HG02870 (cell line): ENCODE data around the gene HELZ2.
A peak's percentile ranks its signal among the peaks of the same experiment; 100 is the strongest.

Experiments used
- ATAC-seq: cut with Tn5 transposase; IDR thresholded peaks from one replicate; pipeline ENCODE4 v1.9.1; 2021; ENCODE audit warnings: mild to moderate bottlenecking, moderate library complexity; ENCODE audit not compliant: unreplicated experiment

The HELZ2 gene

GRCh38 chr20:63539441-63540370, 34.3 kb downstream of the HELZ2 start:
- ATAC-seq = no peak

DNA sequence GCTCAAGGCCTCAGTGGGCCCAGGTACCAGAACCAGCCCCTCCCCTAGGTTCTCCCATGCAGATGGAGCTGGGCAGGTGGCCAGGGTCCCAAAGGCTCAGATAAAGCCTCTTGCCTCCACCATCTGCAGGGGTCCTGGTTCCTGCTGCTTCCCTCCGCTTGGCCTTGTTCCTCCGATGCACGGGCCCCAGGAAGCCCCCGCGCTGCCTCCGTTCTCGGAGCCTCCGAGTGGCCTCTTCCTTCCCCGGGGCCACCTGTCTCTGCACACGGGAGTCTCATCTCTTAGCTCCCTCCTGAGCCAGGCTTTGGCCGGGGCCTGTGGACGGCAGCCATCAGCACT, 35.0 kb downstream of the HELZ2 start:
- ATAC-seq = no peak

- no peak for ATAC-seq
Measured at GRCh38 chr20:63538204-63539091, 35.6 kb downstream of the HELZ2 start.

DNA sequence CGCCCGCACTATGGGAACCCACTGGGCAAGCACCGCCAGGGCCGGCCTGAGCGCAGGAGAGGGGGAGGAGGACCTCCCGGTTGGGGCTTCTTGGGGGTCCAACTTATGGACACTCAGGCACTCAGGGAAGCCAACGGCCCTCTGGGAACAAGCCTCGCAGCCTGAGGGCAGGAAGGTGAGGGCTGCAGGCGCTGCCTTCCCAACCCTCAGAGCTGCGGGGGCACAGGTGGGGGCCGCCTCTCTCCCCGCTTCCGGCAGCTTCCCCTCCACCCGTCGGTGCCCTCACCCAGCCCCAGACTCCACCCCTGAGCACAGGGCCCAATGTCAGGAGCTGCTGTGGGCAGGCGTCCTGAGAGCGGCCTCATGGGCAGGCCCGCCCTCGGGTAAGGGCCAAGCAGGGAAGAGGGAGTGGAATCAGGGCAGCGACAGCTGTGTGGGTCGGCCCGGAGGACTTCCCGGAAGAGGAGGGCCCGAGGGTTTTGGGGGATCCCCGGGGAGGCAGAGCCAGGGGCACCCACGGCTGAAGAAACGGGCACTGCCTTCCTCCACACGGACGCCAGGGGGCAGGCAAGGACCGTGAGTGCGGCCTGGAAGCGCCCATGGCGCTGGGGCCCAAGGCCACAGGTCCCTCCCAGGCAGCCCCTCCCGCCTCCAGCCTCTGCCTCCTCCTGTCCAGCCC, 36.4 kb downstream of the HELZ2 start:
- peak; percentile 67 for ATAC-seq

DNA sequence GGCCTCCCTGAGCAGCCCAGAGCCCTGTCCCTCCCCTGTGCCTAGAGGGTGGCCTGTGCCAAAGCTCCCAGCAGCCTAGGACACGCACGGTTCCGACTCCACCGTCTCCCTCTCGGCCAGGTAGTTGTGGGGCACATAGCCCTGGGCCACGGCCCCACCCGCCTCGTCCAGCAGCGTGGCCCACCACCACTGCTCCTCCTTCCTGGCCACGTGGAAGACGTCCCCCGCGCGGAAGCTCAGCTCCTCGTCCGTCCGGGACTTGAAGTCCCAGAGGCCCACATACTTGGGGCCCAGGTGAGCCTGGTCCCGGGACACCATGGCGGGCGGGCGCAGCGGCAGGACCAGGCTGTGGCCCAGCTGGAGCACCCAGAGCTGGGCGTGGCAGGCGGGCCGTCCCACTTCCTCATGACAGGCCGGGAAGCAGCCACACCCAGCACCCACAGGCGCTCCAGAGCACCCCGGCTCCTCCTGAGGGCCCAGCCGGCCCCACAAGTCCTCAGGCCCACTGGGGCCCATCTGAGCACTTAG, 37.0 kb downstream of the HELZ2 start, which contains the start of gene PTK6:
PTK6 (minus strand) TSS at position 380 of the 528 bp plus-strand sequence; CDS start at position 318, 62 bp downstream.
- no peak for ATAC-seq

DNA sequence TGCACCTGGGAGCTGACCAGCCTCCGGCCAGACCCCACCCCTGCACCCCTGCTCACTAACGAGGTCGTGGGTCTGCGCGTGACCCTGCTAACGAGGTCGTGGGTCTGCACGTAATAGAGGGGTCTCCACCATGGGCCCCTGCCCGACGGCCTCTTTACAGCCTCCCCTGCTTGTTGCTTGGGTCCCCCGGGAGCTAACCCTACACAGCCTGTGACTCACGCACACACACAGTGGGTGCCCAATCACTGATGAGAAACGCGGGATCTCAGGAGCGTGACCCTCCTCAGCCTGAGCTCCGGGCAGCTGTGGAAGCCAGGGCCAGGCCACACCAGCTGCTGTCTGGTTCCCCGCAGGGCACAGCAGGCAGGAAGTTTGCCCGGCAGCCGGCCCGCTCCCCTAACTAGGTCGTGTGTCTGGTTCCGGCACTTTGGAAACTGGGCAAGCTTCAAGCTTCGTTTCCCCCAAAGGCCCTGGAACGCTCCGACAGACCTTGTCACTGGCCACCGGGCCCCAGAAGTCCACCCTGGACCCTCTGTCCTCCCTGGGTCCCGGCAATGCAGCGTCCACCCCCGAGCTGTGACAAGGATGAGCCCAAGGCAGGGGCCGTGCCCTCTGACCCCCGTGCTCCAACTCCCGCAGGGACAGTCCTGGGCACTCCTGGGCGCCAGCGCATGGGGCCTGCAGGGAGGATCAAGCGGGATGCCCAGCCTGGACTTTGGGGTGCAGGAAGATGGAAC, 37.6 kb downstream of the HELZ2 start:
- no peak for ATAC-seq

DNA sequence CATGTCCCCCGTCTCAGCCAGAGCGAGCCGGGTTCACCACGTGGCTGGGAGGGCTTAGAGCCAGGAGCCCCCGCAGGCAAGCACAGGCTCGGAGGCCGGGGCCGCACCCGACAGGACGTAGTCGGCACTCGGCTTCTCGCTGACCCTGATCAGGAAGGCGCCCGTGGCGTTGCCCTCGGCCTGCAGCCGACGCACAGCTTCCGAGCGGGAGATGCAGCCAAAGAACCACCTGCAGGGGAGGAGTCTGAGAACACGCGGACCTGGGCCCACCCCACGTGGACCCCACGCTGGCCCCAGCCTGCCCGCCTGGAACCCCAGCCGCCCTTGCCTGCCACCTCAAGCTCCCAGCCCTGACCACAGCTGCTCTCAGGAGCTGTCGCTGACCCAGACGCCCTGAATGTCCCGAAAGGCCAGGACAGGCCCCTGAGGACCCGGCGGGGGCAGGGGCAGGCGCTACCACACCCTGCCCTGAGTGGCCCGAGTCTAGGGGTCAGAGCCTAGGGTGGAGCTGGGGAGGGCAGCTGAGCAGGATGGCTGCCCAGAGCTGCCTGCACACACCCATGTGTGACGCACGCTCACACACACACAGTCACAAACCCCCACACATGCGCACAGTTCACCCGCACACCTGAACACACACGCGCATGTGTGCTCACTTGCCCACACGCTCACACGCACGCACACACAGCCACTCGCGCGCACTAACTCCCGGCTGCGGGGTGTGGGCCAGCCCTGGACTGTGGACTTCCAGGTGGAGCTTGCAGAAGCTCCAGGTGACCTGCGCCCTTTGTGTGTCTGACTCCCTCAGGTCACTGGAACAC, 39.0 kb downstream of the HELZ2 start:
- no peak for ATAC-seq

GRCh38 chr20:63534427-63534830, 39.6 kb downstream of the HELZ2 start:
- ATAC-seq = no peak

- ATAC-seq = no peak
Measured at GRCh38 chr20:63533871-63534393, 40.1 kb downstream of the HELZ2 start.

DNA sequence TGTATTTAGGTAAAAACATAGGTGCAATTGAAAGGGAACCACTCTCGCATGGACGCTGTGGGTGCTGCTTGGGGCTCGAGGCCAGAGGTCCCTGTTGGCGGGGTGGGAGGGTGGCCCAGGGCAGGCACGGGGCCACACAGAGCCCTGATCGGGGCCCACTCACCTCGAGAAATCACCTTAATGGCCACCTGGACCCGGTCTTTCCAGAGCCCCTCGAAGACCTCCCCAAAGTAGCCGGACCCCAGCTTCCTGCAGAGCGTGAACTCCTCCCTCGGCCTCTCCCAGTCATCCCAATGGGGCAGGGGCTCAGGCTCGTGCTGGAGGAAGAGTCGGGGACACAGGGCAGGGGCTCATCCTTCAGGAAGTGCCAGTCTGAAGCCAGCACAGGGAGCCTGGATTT, 40.7 kb downstream of the HELZ2 start:
- no peak for ATAC-seq

GRCh38 chr20:63532449-63532971, 41.5 kb downstream of the HELZ2 start:
- ATAC-seq = no peak

DNA sequence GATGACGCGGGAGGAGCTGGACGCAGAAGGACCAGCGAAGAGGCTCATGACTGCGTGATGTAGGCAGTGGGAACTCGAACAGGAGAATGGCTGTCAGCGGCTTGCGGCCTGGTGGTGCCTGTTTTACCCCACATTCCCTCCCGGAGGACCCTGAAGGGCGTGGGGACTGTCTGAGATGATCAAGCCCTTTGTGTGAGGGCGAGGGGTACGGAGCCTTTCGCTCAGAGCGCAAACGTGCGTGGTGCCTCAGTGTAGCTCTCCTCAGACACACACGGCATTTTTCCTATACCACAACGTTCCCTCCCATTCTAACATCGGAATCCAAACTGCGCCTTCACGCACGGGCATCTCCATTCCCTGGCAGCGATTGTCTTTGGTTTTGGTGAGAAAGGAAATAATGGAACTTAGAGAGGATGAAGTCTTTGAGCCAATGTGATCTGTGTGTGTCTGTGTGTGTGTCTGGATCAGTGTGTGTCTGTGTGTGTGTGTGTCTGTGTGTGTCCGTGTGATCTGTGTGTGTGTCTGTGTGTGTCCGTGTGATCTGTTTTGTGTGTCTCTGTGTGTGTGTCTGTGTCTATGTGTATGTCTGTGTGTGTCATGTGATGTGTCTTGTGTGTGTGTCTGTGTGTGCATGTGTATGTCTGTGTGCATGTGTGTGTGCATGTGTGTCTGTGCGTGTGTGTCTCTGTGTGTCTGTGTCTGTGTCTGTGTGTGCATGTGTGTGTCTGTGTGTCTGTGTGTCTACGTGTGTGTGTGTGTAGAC, 42.2 kb downstream of the HELZ2 start:
- ATAC-seq = no peak

- ATAC-seq = no peak
Measured at GRCh38 chr20:63530788-63531160, 43.3 kb downstream of the HELZ2 start.

- ATAC-seq = no peak
Measured at GRCh38 chr20:63529861-63530787, 43.9 kb downstream of the HELZ2 start.

DNA sequence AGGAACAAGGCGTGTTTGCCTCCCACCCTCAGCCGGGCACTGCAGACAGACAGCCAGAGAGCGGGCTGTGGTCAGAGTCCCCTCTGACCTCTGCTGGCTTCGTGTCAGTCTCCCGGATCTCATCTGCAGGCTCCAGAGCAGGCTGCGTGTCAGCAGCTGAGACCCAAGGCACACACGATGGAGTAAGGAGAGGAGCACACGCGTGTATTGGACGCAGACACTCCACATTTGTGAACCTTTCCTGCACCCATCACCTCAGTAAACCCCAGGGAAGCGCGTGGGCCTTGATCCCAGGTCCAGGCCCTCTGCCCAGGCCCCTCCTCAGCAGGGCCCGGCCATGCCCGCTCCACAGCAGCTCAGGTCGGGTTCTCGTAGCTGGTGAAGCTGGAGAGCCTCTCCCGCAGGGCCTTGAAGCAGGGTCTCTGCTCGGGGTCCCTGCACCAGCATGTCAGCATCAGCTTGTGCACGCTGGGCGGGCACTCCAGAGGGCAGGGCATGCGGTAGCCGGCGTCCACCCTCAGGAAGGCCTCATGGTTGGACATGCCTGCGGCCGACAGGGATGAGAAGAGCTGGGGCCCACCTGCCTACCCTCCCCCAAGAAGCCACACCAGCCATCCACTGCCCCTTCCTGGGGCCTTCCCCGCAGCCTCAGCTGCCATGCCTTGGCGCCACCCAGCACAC, 44.7 kb downstream of the HELZ2 start:
- no peak for ATAC-seq

GRCh38 chr20:63527184-63527583, 46.9 kb downstream of the HELZ2 start:
- ATAC-seq = no peak

GRCh38 chr20:63525971-63526370, 48.1 kb downstream of the HELZ2 start:
- no peak for ATAC-seq
